PFSK-1 (cell line): ENCODE data around the gene TRIM7.

Experiments
- FOXP2 ChIP-seq: optimal IDR thresholded peaks from 2 replicates; pipeline ENCODE3; 2011; ENCODE audit warnings: borderline replicate concordance, control low read depth, inconsistent platforms; ENCODE audit not compliant: insufficient read depth; ENCODE audit errors: extremely low read length, extremely low read depth
- POLR2AphosphoS5 ChIP-seq: IDR thresholded peaks from 2 replicates; pipeline ENCODE4 v1.6.1; 2012; ENCODE audit warnings: low read depth, mild to moderate bottlenecking, control low read depth, low read length, moderate library complexity
- SIN3A ChIP-seq: IDR thresholded peaks from 2 replicates; pipeline ENCODE4 v1.6.1; 2012; ENCODE audit warnings: mild to moderate bottlenecking, low read length, moderate library complexity, borderline replicate concordance; ENCODE audit not compliant: insufficient read depth
- TAF1 ChIP-seq: IDR thresholded peaks from 2 replicates; pipeline ENCODE4 v1.6.1; 2012; ENCODE audit warnings: low read length, control low read depth, borderline replicate concordance; ENCODE audit not compliant: insufficient read depth
- TF ChIP-seq, protein P1 (sequence below), 2 experiments: IDR thresholded peaks; 2 replicates each; pipeline versions ENCODE4 v1.6.1 to v1.8.0; 2011 to 2012; ENCODE audit warnings: low read depth in 2 of 2, low read length in 2 of 2, control low read depth in 1 of 2, inconsistent platforms in 1 of 2, mild to moderate bottlenecking in 1 of 2, moderate library complexity in 1 of 2; ENCODE audit not compliant: insufficient read depth in 1 of 2

Gene TRIM7

DNA sequence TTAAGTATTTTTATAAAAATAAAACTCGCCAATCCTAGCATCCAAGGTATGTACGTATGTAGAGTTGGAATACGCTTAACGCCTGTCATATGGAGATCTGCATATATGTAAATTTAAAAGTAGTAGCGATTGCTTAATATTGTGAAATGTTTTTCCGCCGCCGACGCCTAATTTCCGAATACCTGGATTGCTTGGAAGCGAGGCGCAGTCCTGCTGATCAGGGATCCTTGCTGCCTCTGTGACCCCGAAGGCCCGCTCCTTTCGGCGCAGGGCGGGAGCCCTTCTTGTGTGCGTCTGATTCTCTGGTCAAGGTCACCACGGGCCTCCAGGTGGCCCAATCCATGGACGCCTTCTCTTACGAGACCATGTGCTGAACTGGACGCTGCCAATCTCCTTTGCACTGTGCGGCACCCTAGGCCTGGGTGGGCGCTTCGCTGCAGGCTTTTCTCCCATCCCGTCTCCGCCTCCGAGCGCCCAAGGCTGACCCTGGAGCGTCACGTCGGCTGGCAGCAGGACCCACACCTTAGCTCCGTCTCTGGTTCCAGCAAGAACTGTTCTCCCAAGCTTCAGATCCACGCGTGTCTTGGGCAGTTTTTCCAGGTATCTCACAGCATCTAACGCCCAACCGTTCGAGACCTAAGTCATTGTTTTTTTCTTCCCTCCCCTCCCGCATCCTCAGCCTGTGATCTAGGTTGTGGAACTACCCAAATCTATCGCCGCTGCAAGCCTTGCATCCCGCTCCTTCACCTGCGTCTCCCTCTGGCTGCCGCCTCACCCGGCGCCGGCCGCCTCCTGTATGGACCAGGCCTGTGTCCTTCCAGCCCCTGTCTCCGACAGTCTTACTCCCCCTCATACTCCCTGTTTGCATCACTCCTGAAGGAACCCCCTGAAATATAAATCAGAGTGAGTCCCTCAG lies 14.5 kb upstream of the TRIM7 start:
- TF ChIP-seq, protein P1, sequence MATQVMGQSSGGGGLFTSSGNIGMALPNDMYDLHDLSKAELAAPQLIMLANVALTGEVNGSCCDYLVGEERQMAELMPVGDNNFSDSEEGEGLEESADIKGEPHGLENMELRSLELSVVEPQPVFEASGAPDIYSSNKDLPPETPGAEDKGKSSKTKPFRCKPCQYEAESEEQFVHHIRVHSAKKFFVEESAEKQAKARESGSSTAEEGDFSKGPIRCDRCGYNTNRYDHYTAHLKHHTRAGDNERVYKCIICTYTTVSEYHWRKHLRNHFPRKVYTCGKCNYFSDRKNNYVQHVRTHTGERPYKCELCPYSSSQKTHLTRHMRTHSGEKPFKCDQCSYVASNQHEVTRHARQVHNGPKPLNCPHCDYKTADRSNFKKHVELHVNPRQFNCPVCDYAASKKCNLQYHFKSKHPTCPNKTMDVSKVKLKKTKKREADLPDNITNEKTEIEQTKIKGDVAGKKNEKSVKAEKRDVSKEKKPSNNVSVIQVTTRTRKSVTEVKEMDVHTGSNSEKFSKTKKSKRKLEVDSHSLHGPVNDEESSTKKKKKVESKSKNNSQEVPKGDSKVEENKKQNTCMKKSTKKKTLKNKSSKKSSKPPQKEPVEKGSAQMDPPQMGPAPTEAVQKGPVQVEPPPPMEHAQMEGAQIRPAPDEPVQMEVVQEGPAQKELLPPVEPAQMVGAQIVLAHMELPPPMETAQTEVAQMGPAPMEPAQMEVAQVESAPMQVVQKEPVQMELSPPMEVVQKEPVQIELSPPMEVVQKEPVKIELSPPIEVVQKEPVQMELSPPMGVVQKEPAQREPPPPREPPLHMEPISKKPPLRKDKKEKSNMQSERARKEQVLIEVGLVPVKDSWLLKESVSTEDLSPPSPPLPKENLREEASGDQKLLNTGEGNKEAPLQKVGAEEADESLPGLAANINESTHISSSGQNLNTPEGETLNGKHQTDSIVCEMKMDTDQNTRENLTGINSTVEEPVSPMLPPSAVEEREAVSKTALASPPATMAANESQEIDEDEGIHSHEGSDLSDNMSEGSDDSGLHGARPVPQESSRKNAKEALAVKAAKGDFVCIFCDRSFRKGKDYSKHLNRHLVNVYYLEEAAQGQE (IDR thresholded peaks at IDR 0.05; ENCODE audit: insufficient read depth in 1 of 2, low read depth in 2 of 2, low read length in 2 of 2), result no peak
- TF ChIP-seq FOXP2 (no peak), TAF1 (no peak), POLR2AphosphoS5 (no peak), SIN3A (no peak)

DNA sequence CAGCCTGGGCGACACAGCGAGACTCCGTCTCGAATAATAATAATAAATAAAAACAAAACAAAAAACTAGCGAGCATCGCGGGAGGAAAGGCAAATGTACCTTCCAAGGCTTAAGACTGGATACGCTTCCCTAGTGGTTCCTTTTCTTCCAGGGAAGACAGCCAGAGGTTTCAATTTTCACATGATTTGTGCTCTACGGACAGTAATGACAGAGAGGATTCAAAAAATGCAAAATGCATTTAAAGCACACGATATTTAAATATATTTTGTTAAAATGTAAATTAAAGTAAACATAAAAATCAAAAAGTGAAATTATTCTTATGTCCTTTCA lies 13.8 kb upstream of the TRIM7 start:
- no peak for TF ChIP-seq FOXP2
- TF ChIP-seq TAF1, result no peak
- no peak for TF ChIP-seq SIN3A

GRCh38 chr5:181217803-181218062 lies 12.7 kb upstream of the TRIM7 start:
- TF ChIP-seq POLR2AphosphoS5, result no peak
- no peak for TF ChIP-seq TAF1
- TF ChIP-seq, protein P1 (IDR thresholded peaks at IDR 0.05; ENCODE audit: insufficient read depth in 1 of 2, low read depth in 2 of 2, low read length in 2 of 2), result no peak
- TF ChIP-seq FOXP2, result no peak
- no peak for TF ChIP-seq SIN3A

DNA sequence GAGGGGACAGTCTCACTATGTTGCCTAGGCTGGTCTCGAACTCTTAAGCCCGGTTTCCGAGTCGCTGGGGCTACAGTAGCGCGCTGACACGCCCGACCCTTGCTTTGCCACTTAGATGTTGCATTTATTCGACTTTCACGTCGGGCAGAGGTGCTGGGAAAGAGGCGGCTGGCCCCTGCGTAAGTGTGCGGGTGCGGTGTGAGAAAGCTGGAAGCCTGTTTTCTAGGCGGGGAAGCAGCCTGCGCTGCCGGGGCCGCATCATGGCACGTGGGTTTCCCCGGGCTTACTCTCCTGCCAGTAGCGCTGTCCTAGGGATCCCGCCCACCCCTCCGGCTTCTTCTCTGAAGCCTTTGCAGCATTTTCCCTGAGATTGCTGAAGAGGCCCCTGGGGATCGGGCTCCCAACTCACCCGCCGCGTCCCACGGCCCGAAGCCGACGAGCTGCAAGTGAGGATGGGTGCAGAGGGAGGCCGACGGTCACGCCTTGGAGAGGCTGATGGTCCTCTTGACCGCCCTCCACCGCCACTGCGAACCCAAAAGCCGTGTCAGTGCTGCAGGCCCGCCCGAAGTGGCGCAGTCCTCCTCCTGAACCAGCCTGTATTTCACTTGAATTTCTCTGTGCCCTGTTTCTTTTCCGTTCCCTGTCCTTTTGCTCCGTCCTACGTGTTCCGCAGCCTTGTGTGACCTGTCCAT lies 12.3 kb upstream of the TRIM7 start:
- TF ChIP-seq, protein P1 (IDR thresholded peaks at IDR 0.05; ENCODE audit: insufficient read depth in 1 of 2, low read depth in 2 of 2, low read length in 2 of 2), result no peak
- TF ChIP-seq SIN3A (no peak), TAF1 (no peak), POLR2AphosphoS5 (no peak), FOXP2 (no peak)

- TF ChIP-seq SIN3A (no peak), POLR2AphosphoS5 (no peak), TAF1 (no peak), FOXP2 (no peak)
- TF ChIP-seq, protein P1 (IDR thresholded peaks at IDR 0.05; ENCODE audit: insufficient read depth in 1 of 2, low read depth in 2 of 2, low read length in 2 of 2), result no peak
Observed at GRCh38 chr5:181215997-181216989, 11.3 kb upstream of the TRIM7 start.
